ENCODE measurements around the gene FREY1.
A peak's percentile ranks its signal among the peaks of the same experiment; 100 is the strongest.
"Not testable (repeated sequence)": the region's sequence is repeated elsewhere in the genome, so short reads cannot be mapped to it uniquely, and the experiment has no call there.

The FREY1 gene

GRCh38 chr11:45913514-45913913 is 6.4 kb upstream of the FREY1 start:
- no peak for DNase-seq

DNA sequence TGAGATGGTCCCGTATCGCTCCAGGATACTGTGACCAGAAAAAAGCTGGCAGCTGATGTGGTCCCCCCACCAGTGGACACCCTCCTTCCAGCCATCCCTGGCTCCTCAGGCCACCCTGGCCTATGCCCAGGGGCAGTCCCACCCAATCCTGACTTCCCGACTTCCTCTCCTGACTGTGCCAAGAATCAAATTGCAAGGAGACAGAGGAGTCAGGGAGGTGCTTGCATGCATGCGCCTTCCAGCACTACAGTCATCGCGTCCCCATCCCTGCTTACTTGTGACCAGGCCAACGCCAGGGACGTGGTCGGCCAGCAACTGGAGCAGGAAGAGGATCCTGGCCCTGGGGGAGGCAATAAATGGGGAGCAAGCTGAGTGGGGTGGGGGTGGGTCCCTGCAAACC is 3.6 kb upstream of the FREY1 start:
- no peak for DNase-seq

DNA sequence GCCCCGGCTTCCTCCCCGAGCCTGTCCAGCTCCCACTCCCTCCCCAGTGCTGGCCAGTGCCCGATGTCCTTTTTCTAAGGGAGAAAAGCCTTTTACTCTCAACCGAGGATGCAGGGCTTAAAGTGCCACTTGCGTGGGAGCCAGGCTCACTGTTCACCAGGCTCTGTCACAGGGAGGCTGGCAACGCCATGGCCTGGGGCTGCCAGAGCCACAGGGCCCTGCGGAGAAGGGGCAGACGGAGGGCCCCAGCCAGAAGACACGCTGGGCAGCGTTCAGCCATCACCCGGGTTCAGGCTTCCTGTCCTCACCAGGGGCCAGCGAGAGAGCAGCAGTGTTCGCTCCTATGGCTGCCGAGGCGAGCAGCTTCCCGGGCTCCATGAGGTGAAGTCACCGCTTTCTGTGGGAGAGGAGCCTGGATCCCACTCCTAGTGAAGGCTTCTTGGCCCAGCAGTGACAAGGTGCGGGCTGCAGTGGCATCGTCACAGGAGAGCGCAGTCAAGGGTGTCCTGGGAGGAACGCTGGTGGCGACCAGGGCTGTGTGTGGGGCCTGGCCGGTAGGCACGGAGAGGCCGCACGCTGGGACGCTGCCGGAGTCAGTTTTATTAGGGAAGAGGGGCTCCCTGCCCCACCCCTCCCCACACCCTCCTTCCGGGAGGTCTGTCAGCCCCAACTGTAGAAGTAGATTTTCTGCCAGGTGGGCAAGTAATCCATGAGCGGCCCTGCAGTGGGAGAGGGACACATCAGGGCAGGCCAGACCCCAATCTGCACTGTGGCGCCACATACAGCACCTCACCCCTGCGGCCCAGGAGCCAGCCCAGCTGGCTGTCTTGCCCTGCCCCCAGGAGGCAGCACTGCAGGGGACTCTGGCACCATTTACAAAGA is 2.8 kb upstream of the FREY1 start:
- DNase-seq, result no peak

- DNase-seq, result peak; percentile 63
Measured at GRCh38 chr11:45907911-45908370, 870 bp upstream of the FREY1 start.

DNA sequence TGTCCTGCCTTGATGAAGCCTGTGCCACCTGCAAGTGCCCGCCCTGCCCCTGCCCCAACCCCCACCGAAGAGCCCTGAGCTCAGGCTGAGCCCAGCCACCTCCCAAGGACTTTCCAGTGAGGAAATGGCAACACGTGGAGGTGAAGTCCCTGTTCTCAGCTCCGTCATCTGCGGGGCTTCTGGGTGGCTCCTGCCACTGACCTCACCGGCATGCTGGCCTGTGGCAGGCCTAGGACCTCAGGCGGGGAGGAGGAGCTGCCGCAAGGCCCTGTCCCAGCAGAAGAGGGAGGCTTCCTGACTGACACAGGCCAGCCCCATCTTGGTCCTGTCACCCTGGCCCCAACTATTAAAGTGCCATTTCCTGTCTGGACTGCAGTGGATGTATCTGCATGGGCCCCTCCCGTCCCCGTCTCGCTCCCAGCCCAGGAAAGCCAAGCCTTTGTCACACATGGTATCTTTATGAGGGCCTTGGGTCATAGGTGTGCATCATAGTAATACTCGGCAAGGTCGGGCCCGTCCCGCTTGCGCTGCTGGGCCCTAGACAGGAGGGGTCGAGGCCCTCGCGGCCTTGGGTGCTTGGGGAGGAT is 882 bp downstream of the FREY1 start:
- no peak for DNase-seq

GRCh38 chr11:45905576-45905975 is 1.5 kb downstream of the FREY1 start:
- not testable (repeated sequence) for DNase-seq

DNA sequence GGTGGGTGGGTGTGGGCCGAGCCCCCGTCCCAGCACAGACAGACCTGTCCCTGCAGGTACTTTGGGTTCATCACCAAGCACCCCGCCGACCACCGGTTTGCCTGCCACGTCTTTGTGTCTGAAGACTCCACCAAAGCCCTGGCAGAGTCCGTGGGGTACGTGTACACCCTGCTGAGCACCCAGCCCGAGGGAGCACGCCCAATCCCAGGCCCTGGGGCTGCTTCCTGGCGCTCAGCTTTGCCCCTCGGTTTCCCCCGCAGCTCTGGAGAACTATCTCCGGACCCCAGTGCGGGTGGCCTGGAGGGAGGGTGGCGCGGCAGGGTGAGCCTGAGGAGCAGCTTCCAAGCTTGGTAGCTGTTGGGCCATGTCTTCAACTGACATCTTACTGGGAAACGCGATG is 2.0 kb downstream of the FREY1 start:
- no peak for DNase-seq

GRCh38 chr11:45904309-45904915 is 2.7 kb downstream of the FREY1 start:
- DNase-seq, result no peak

- no peak for DNase-seq
Measured at GRCh38 chr11:45902452-45903380, 4.4 kb downstream of the FREY1 start.

GRCh38 chr11:45901626-45902025 is 5.4 kb downstream of the FREY1 start:
- DNase-seq, result no peak

DNA sequence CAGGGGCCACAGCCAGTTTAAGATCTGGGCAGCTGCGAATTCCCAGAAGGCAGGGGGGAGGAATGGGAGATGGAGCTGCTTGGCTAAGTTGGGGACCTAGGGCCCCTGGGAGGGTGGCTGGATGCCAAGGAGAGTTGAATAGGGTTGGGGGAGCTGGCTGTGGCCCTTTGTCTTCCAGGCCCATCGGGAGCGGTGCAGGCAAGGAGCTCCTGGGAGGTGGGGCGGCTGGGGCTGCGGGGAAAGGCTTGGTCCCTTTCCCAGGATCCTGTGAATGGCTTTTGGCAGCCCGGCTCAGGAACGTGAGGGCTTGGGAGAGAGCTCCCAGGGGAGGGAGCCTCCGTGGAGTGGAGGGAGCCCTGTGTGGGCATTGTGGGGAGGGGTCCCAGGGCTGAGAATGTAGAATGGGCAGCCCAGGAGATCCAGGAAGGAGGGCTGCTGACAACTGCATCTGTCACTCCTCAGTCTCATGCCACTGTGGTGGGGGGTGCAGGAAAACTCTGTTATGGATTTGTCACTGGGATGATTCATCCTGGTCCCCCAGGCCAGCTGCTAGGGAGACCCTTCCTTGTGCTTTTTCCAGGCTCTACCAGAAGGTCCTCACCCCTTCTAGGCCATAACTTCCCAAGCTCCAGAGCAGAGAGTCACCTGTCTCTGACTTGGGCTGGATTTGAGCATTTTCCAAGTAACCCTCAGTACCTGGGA is 6.0 kb downstream of the FREY1 start:
- DNase-seq, result no peak

DNA sequence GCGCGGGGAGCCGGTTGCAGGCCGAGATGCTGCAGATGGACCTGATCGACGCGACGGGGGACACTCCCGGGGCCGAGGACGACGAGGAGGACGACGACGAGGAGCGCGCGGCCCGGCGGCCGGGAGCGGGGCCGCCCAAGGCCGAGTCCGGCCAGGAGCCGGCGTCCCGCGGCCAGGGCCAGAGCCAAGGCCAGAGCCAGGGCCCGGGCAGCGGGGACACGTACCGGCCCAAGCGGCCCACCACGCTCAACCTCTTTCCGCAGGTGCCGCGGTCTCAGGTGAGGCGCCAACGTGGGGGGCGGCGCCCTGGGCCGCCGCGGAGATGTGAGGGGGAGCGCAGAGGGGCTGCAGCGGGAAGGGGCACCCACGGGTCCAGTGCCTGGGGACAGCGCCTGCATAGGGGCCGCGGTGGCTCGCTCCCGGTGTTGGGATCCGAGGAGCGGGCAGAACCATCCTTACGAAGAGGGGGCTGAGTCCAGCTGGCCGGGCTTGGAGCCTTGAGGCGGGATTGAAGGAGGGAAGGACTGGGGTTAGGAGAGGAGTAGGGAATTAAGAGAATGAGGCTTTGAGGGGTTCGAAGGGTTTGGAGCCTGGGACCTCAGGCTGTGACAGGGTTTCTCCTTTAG is 6.8 kb downstream of the FREY1 start:
- DNase-seq, result not testable (repeated sequence)

DNA sequence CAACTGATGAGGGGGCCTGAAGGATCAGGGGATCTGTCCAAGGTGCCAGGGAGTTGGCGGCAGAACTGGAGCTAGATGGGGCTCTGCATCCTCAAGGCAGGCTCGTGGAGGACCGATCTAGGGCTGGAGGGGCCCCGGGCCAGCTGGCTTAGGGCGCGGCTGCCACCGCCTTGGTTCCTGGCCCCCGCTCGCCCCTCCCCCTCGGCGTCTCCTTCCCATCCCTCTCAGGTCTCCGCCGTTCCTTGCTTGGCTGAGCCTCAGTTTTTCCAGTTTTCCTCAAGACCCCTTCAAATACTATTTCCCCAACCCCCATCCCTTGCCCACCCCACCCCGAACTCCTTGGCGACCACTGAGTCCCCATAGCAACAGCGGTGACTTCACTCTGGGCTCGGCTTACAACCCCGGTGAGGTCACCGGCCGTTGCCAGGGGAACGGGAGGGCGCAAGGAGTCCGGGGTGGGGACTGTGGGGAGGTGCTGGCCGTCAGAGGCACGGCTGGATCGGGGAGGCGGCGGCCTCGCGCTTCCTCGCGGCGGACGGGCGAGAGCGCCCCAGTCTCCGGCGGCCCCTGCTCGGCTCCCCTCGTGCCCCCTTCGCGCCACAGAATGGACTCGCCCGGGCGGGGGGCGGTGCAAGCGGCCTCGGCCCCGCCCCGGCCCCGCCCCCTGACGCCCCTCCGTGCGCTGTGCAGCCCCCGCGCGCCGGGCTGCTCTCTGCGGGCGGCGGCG is 7.5 kb downstream of the FREY1 start:
- DNase-seq, result peak; percentile 93

GRCh38 chr11:45899086-45899447 is 8.0 kb downstream of the FREY1 start:
- DNase-seq, result no peak

GRCh38 chr11:45897556-45897955 is 9.5 kb downstream of the FREY1 start:
- DNase-seq, result no peak

- peak; percentile 74 for DNase-seq
Measured at GRCh38 chr11:45896422-45896984, 10.6 kb downstream of the FREY1 start.

DNA sequence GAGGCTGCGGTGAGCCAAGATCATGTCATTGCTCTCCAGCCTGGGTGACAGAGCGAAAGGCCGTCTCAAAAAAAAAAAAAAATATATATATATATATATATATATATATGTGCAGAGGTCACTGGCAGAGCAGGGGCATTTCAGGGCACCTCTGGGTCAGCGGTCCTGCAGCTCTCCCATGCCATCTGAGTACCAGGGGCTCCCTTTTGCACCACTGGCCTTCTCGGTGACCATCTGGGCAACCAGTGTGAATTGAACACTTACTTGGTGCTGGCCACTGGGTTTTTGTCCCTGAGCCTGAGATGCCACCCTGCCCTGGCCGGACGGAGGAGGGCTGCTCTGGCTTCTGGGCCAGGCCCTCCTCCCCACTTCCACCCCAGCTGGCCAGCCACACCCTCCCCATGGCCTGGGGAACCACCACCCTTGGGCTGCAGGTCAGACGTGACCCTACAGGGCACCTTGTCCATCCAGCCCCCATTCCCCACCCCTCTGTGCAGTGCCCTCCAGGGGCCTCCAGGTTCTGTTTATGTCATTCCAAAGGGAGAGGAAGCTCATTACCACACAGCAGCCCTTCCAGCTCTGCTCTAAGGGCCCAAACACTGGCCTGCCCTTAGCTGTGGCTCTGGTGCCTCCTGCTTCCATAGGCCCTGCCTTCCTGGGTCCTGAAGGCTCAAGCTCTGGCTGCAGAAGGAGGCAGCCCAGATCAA is 11.4 kb downstream of the FREY1 start:
- DNase-seq, result no peak

DNA sequence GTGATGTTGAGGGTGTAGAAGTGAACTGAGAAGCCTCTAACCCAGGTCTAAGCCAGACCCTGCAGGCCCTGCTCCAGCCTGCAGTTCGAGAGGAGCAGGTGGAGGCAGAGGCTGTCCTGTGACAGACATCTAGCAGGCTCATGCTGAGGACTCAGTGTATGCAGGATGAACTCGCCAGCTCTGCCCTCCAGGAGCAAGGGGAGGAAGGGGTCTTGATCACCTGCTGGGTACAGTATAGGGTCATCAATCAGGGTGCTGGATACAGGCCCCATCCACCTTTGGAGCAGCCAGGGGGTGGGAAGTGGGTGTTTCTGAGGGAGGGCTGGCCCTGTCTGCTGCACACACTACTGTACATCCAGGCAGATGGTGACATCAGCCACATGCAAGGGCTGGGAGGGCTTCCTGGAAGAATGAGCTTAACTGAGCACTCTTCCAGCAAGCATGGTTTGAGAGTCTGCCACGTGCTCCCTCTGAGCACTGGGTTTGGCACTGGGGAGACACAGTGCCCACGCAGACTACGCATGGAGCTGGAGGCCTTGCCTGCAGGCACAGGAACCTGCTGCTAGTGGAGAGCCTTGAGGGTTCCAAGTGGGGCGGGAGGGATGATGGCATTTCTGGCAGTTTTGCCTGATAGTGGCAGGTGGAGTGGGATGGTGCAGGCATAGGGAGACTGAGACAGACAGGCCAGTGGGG is 12.4 kb downstream of the FREY1 start:
- DNase-seq, result no peak

GRCh38 chr11:45892856-45893255 is 14.2 kb downstream of the FREY1 start:
- no peak for DNase-seq
